Trophoblast cell (in vitro differentiated cells and primary cell): ENCODE results near the gene GSG1L.

Experiments
- DNase-seq, 2 donors: peaks; one replicate each; pipeline ENCODE4 v3.0.0-alpha.2; 2016
- H2AFZ ChIP-seq: 2 replicates; pipeline ENCODE4 v1.6.1; 2013; ENCODE audit warnings: low read length, moderate library complexity, mild to moderate bottlenecking; ENCODE audit not compliant: insufficient read depth, poor library complexity
- H2AK5ac ChIP-seq: 2 replicates; pipeline ENCODE4 v1.6.1; 2013; ENCODE audit warnings: mild to moderate bottlenecking, low read length
- H2BK120ac ChIP-seq: 2 replicates; pipeline ENCODE4 v1.6.1; 2013; ENCODE audit warnings: low read length, mild to moderate bottlenecking, moderate library complexity; ENCODE audit not compliant: insufficient read depth, poor library complexity
- H2BK12ac ChIP-seq: 2 replicates; pipeline ENCODE4 v1.6.1; 2013; ENCODE audit warnings: mild to moderate bottlenecking, low read length, moderate library complexity
- H2BK5ac ChIP-seq: 2 replicates; pipeline ENCODE4 v1.6.1; 2013; ENCODE audit warnings: low read length, low read depth, moderate library complexity, mild to moderate bottlenecking; ENCODE audit not compliant: poor library complexity
- H3K14ac ChIP-seq: 2 replicates; pipeline ENCODE4 v1.6.1; 2013; ENCODE audit warnings: mild to moderate bottlenecking, low read length
- H3K18ac ChIP-seq: 2 replicates; pipeline ENCODE4 v1.6.1; 2013; ENCODE audit warnings: mild to moderate bottlenecking, low read length
- H3K23ac ChIP-seq: 2 replicates; pipeline ENCODE4 v1.6.1; 2013; ENCODE audit warnings: low read length
- H3K27ac ChIP-seq: 2 replicates; pipeline ENCODE4 v1.5.1; 2013; ENCODE audit warnings: low read depth, mild to moderate bottlenecking, inconsistent platforms, low read length, moderate library complexity
- H3K27me3 ChIP-seq: 2 replicates; pipeline ENCODE4 v1.6.1; 2013; ENCODE audit warnings: inconsistent platforms, mild to moderate bottlenecking, low read length, moderate library complexity; ENCODE audit not compliant: insufficient read depth
- H3K36me3 ChIP-seq, 2 experiments: 1 replicate in 1 of 2; 2 replicates in 1 of 2; pipeline ENCODE4 v1.6.1; 2013; ENCODE audit warnings: low read length in 2 of 2, mild to moderate bottlenecking in 2 of 2, moderate library complexity in 1 of 2; ENCODE audit not compliant: insufficient read depth in 2 of 2, control insufficient read depth in 1 of 2
- H3K4ac ChIP-seq: 2 replicates; pipeline ENCODE4 v1.6.1; 2013; ENCODE audit warnings: low read depth, mild to moderate bottlenecking, low read length, moderate library complexity
- H3K4me1 ChIP-seq, 2 experiments: 1 replicate in 1 of 2; 2 replicates in 1 of 2; pipeline ENCODE4 v1.6.1; 2013; ENCODE audit warnings: low read length in 2 of 2, mild to moderate bottlenecking in 2 of 2, moderate library complexity in 1 of 2; ENCODE audit not compliant: insufficient read depth in 2 of 2, control insufficient read depth in 1 of 2
- H3K4me2 ChIP-seq: 2 replicates; pipeline ENCODE4 v1.6.1; 2013; ENCODE audit warnings: inconsistent platforms, mild to moderate bottlenecking, low read length, moderate library complexity
- H3K4me3 ChIP-seq: 2 replicates; pipeline ENCODE4 v1.5.1; 2013; ENCODE audit warnings: mild to moderate bottlenecking, low read depth, low read length, inconsistent platforms
- H3K79me1 ChIP-seq: one replicate; pipeline ENCODE4 v1.6.1; 2013; ENCODE audit warnings: low read length
- H3K79me2 ChIP-seq: 2 replicates; pipeline ENCODE4 v1.6.1; 2013; ENCODE audit warnings: low read length, mild to moderate bottlenecking; ENCODE audit not compliant: control insufficient read depth, insufficient read depth, poor library complexity
- H3K9ac ChIP-seq: 2 replicates; pipeline ENCODE4 v1.6.1; 2013; ENCODE audit warnings: mild to moderate bottlenecking, low read length
- H3K9me3 ChIP-seq: 2 replicates; pipeline ENCODE4 v1.6.1; 2013; ENCODE audit warnings: low read depth, mild to moderate bottlenecking, control low read depth, inconsistent platforms, low read length; ENCODE audit not compliant: insufficient read depth
- H4K12ac ChIP-seq: 2 replicates; pipeline ENCODE4 v1.6.1; 2013; ENCODE audit warnings: low read depth, mild to moderate bottlenecking, low read length, moderate library complexity
- H4K8ac ChIP-seq: 2 replicates; pipeline ENCODE4 v1.6.1; 2013; ENCODE audit warnings: low read depth, mild to moderate bottlenecking, low read length, moderate library complexity
- H4K91ac ChIP-seq: one replicate; pipeline ENCODE4 v1.6.1; 2013; ENCODE audit warnings: low read depth, mild to moderate bottlenecking, low read length, moderate library complexity
- WGBS: extraction: QIAGEN DNeasy Blood & Tissue Kit; methylation state at CpG from one replicate; pipeline ENCODE4 v1.1.7; 2013; ENCODE audit warnings: missing lambda C conversion rate; ENCODE audit not compliant: insufficient read length, insufficient coverage; ENCODE audit errors: extremely low coverage; 5-methylcytosine and 5-hydroxymethylcytosine counted together

Gene GSG1L

GRCh38 chr16:27906883-27907282, 156.6 kb downstream of the GSG1L start:
- no peak overlapping the region for H2BK12ac ChIP-seq
- H3K27ac ChIP-seq: no peak overlapping the region
- no peak overlapping the region for H4K8ac ChIP-seq
- no peak overlapping the region for H4K12ac ChIP-seq
- no peak overlapping the region for H2AK5ac ChIP-seq
- H3K36me3 ChIP-seq: no peaks in the 10 kb centered on the region
- H4K91ac ChIP-seq: no peak overlapping the region
- H3K4me3 ChIP-seq: no peak overlapping the region
- no peak overlapping the region for H2AFZ ChIP-seq
- H3K4me1 ChIP-seq: no peaks in the 10 kb centered on the region
- no peak overlapping the region for H3K23ac ChIP-seq
- no peak overlapping the region for H2BK120ac ChIP-seq
- no peak overlapping the region for H3K18ac ChIP-seq
- no peak overlapping the region for H2BK5ac ChIP-seq
- H3K79me2 ChIP-seq: no peaks in the 10 kb centered on the region
- peaks cover under 1% of the 10 kb centered on the region for H3K9me3 ChIP-seq
- H3K27me3 ChIP-seq: no peaks in the 10 kb centered on the region
- no peak overlapping the region for H3K4ac ChIP-seq
- no peak for DNase-seq
- H3K4me2 ChIP-seq: no peak overlapping the region
- no peak overlapping the region for H3K9ac ChIP-seq
- no peaks in the 10 kb centered on the region for H3K79me1 ChIP-seq
- H3K14ac ChIP-seq: no peak overlapping the region
- no CpG with 5 or more reads among the region's 3 CpGs for WGBS

GRCh38 chr16:27903046-27903655, 160.4 kb downstream of the GSG1L start:
- Histone ChIP-seq H3K79me1 (no peaks in the 10 kb centered on the region), H2AFZ (no peak overlapping the region), H3K27ac (no peak overlapping the region), H3K9ac (no peak overlapping the region), H3K14ac (no peak overlapping the region), H3K4me1 (no peaks in the 10 kb centered on the region), H4K91ac (no peak overlapping the region), H3K4me2 (no peak overlapping the region), H3K36me3 (no peaks in the 10 kb centered on the region), H2AK5ac (no peak overlapping the region), H3K27me3 (no peaks in the 10 kb centered on the region), H4K12ac (no peak overlapping the region), H3K4ac (no peak overlapping the region), H3K18ac (no peak overlapping the region), H3K79me2 (no peaks in the 10 kb centered on the region), H3K9me3 (peaks cover 3% of the 10 kb centered on the region), H2BK120ac (no peak overlapping the region), H2BK12ac (no peak overlapping the region), H3K4me3 (no peak overlapping the region), H4K8ac (no peak overlapping the region), H2BK5ac (no peak overlapping the region), H3K23ac (no peak overlapping the region)
- WGBS: no CpG with 5 or more reads among the region's 12 CpGs
- no peak for DNase-seq

- Histone ChIP-seq H3K9me3 (peaks cover 3% of the 10 kb centered on the region), H3K23ac (no peak overlapping the region), H3K4me3 (no peak overlapping the region), H3K27me3 (no peaks in the 10 kb centered on the region), H4K8ac (no peak overlapping the region), H3K79me2 (no peaks in the 10 kb centered on the region), H3K4ac (no peak overlapping the region), H3K4me1 (no peaks in the 10 kb centered on the region), H3K9ac (no peak overlapping the region), H2BK12ac (no peak overlapping the region), H3K18ac (no peak overlapping the region), H3K36me3 (no peaks in the 10 kb centered on the region), H3K14ac (no peak overlapping the region), H2AK5ac (no peak overlapping the region), H3K79me1 (no peaks in the 10 kb centered on the region), H4K91ac (no peak overlapping the region), H4K12ac (no peak overlapping the region), H3K4me2 (no peak overlapping the region), H2AFZ (no peak overlapping the region), H2BK5ac (no peak overlapping the region), H3K27ac (no peak overlapping the region), H2BK120ac (no peak overlapping the region)
- peak; percentile 72 to 78 for DNase-seq
- no CpG with 5 or more reads among the region's 8 CpGs for WGBS
Measured at GRCh38 chr16:27902551-27902950, 161.0 kb downstream of the GSG1L start.

- Histone ChIP-seq H3K9me3 (peaks cover 3% of the 10 kb centered on the region), H3K4me3 (no peak overlapping the region), H3K23ac (no peak overlapping the region), H3K18ac (no peak overlapping the region), H3K27ac (no peak overlapping the region), H2BK120ac (no peak overlapping the region), H3K14ac (no peak overlapping the region), H4K8ac (no peak overlapping the region), H3K36me3 (no peaks in the 10 kb centered on the region), H3K4ac (no peak overlapping the region), H3K4me1 (no peaks in the 10 kb centered on the region), H4K91ac (no peak overlapping the region), H3K27me3 (no peaks in the 10 kb centered on the region), H2BK5ac (no peak overlapping the region), H3K4me2 (no peak overlapping the region), H3K79me2 (no peaks in the 10 kb centered on the region), H4K12ac (no peak overlapping the region), H2AFZ (no peak overlapping the region), H3K9ac (no peak overlapping the region), H3K79me1 (no peaks in the 10 kb centered on the region), H2BK12ac (no peak overlapping the region), H2AK5ac (no peak overlapping the region)
- no peak for DNase-seq
- WGBS: no CpG with 5 or more reads among the region's 8 CpGs
Measured at GRCh38 chr16:27901956-27902355, 161.6 kb downstream of the GSG1L start.
